GM19395 (cell line): ENCODE measurements around the gene CCNJL.
A peak's percentile ranks its signal among the peaks of the same experiment; 100 is the strongest.
"Not testable (repeated sequence)": the region's sequence is repeated elsewhere in the genome, so short reads cannot be mapped to it uniquely, and the experiment has no call there.

ENCODE experiments used
- ATAC-seq: cut with Tn5 transposase; IDR thresholded peaks from one replicate; pipeline ENCODE4 v1.9.1; 2021; ENCODE audit warnings: mild to moderate bottlenecking, moderate library complexity; ENCODE audit not compliant: unreplicated experiment

The CCNJL gene

DNA sequence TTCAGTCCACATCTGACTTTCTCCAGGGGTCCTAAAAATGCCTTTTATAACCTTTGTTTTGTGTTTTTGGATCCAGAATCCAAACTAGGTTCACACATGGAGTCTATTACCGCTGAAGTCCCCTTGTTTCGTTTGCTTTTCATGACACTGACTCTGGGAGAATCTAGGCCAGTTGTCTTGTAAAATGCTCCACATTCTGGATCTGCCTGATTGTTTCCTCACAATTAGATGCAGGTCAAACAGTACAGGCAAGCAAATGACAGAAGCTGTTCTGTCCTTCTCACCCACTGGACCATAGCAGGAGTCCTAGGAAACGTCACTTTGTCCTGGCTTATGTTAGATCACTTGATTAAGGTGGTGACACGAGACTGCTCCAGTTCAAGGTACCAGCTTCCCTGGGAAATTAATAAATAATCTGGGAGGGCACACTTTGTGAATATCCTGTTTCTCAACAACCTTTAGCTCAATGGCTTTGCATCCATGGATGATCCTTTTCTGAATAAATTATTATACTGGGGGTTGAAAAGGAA lies 49.0 kb downstream of the CCNJL start:
- no peak for ATAC-seq

DNA sequence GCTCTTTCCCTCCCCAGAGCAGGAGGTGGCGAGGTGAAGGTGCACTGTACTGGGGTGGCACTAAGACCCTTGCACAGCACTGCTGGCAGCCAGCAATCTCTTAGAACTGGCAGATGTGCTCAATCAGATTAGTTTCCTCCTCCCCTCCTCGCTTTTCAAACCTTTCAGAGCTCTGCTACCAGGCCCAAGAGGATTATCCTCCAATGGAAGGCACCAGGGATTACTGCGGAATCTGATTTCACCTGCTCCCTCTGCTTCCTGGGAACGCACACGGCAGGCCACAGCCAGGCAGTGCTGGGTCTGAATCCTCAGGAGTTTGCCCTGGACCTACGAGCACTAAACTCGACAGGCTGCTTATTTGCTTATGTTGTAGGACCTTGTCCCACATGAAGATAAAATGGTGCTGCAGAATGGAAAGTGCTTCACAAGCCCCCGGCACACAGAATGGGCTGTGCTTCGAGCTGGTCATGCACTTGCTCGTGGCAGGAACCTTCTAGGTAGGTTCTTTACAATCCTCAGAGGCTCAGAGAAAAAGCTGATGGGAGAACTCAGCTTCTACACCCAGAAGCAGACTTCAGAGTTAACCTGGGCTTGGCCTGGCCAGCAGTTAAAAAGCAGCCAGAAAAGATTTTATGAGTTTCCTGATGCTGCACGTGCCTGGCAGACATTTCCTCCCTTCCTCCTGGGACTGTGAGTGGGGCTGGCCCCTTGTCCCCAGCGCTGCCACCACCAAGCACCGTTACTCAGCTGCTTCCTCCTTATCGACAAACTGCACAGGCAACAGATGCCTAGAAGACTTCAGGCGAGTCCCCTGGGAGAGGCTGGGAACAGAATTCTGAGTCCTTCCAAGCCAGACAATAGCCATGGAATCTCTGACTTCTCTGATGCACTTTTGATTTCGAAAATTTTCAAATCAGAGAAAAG lies 50.0 kb downstream of the CCNJL start:
- ATAC-seq: no peak

DNA sequence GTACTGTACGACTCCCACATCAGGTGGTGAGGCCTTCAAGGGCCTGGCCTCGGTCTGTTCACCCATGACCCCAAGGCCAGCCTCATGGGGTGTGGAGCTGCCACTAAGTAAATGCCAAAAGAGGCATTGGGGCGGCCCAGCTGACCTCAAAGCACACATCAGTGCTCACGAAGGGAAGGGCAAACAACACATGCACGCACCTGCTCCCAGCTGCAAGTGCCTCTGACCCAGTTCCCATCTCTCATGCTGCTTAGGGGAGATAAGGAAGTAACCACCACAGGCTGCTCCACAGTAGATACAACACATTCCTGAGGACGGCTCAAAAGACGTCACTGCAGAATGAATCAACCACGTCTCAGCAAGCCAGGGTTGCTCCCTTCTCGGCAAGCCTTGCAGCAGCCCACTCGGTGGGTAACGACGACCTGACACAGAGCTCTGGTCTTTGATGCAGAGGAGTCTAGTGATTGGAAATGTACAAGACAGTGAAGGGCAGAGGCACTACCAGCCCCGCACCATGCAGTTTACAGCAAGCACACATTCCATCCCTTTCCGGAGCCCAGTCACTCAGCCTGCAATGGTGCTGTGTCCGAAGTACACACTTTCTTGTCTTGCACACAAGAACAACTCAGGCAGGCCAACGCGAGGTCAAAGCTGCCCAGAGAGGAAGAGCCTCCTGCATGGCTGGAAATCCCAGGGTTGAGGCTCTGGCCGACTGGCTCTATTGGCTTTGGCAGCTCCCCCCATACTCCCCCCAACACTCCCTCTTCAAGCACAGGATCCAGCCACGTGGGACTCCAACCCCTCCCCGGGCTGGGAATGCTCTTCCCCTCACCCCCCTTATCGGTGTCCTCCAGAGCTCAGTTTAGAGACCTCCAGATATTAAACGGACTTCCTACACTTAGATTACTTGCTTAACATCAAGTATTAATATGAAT lies 51.2 kb downstream of the CCNJL start:
- ATAC-seq: peak; percentile 61

DNA sequence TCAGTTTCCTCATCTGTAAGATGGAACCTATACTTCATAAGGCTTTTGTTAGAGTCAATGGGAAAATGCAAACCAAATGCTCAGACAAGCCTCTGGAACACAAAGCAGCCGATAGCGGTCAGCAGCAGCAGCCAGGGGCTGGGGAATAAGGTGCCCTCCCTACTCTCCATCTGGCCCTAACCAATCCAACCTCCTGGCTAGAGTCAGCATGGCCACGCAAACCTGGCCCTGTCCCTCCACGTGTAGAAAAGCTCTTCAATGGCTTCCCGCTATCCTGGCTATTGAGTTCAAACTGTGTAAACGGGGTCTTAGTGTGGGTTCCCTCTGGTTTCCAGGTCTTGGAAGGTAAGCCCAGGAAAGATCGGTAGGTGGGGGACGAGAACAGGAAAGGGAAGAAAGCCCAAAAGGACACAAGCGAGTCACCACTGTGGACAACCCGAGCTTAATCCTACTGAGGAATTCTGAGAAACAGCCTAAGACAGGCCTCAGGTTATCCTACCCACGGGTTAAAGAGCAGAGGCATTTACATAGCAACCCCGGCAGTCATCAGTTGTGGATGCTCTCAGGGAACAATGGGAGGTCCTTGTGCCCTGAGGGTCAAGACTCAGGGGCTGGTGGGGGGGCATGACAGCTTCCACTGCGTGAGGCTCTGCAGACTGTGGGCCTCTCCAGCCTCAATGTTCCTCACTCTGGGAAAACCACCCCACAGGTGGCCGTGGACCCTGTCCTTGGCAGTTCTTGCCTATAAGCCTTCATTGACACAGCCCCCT lies 52.2 kb downstream of the CCNJL start:
- ATAC-seq: no peak

DNA sequence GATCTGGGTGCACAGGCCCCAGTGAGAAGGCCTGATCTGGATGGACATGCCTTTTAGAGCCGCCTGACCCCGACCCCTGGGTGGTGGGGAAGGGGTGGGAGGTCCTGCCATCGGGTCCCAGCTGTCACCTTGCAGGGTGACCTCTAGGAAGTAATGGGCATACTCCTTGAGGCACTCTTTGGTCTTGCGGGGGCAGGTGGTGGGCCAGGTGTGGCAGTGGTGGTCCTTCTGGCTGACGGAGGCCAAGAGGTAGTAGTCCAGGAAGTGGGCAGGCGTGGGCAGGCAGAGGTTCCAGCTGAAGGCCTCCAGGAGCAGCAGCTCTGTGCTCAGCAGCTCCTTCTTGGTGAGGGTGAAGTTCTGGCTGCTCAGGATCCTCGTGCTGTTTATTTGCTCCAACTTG lies 53.0 kb downstream of the CCNJL start:
- no peak for ATAC-seq

DNA sequence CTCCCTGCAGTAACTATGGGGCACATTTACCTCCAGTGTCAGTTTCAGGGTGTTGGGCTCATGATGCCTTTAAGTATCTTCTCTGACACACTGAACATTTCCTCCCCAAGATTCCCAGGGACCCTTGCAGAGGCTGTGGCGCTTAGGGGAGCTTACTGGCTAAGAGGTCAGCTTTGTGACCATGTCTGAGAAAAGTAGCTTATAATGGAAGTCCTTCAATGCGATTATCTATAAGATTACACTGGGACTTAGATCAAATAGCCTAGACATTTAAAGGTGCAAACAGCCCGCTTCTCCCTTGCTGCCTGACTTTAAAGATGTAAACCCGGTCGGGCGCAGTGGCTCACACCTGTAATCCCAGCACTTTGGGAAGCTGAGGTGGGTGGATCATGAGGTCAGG lies 57.7 kb downstream of the CCNJL start:
- ATAC-seq: no peak

DNA sequence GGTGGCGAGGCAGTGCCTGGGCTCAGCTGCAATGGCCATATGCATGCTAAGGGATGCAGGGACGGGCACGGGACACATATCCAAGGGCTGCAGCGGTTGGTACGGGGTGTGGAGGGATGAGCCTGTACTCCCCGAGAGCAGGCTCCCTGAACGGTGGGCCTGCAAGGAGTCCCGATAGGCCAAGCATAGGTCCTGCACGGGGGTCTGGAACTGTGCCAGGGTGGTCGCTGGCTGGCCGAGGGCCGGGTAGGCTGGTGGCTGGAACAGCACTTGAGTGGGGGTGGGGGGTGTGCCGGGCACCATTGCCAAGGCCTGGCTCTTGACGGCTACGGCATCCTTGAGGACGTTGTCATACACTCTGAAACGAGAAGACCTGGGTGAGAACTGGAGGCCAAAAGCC lies 58.9 kb downstream of the CCNJL start:
- ATAC-seq: no peak

DNA sequence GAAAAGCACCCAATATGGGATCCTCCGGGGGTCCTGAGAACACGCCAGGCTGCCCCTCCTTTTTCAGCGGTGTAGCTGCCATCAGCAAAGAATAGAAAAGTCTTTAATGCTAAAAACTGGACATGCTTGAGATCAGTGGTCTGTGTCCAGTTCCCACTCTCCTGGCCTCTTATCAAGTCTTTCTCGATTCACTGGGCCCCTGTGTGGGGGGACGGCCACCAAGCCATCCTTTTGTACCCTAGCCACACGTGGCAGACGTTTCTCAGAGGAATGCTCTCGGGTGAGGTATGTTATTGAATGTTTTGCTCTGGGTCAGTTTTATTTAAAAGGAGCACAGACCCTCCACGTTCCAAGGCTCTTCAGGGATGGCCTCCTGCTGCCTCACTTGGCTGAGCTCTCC lies 59.4 kb downstream of the CCNJL start:
- ATAC-seq: no peak

DNA sequence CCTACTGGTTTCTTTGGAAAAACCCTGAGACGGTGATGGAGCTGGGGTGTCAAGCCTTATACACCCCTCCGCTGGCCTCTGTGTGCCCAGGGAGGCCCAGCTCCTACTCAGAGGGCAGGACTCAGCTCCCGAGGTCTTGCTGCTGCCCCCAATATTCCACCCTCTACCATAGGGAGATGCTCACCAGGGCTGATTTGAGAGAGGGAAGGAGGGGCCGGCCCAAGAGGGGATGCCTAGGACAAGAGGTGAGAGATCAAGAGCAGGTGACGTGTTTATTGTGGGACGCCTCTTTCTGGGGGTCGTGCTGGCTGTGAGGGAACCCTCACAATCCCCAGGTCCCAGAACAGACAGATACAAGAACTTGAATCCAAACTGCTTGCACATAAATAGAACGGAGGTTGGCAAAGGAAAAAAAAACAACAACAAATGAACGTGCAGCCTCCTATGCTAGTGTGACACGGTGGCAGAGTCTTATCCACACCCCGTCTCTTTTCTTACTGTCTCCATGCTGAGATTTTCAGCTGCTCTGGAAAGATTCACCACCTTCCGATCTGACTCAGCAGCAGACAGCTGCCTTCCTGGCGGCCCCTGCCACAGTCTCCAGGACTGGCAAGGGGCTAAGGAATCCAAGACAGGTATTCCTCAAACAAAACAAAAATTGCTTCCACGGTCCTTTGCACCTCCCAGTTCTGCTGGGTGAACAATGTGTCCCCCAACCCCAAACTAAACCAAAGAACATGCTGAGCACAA lies 60.8 kb downstream of the CCNJL start:
- ATAC-seq: no peak

DNA sequence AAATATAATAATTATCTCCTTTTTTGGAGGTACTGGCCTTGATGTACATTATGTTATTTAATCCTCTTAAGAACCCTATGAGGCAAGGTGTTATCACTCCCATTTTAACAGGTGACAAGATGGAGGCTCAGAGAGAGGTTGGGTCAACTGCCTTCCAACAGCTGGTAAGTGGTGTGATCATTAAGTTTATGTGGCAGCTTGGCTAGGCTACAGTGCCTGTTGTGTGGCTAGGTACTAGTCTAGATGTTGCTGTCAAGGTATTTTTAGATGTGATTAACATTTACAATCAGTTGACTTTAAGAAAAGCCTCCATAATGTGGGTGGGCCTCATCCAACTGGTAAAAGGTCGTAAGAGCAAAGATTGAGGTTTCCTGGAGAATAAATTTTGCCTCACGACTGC lies 61.5 kb downstream of the CCNJL start:
- no peak for ATAC-seq

DNA sequence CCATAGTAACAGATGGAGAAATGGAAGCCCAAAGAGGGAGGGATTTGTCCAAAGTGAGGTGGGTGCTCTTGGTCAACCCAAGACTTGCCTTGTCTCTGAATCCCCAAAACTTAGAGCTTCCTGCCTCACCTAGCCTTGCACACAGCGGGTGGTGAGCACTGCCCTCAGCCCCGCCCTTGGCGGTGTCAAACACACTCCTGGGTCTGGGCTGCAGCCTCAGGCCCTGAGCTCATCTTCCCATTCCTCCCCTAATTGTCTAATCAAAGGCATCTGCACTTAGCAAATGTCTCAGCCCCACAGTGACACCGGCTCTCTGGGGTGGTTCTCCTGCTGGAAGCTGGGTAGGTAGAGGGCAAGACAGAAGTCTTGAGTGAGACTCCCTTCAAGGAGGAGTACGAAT lies 62.1 kb downstream of the CCNJL start:
- ATAC-seq: no peak

DNA sequence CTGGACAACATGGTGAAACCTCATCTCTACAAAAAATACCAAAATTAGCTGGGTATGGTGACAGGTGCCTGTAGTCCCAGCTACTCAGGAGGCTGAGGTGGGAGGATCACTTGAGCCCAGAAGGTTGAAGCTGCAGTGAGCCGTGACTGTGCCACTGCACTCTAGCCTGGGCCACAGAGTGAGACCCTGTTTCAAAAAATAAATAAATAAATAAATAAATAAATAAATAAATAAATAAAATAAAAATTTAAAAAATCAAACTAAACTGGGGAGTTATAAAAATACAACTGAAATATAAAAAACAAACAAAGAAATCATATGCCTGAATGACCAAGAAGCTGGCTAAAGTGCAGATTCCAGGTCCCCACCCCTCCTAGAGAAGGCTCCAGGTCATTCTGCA lies 62.8 kb downstream of the CCNJL start:
- ATAC-seq: not testable (repeated sequence)

DNA sequence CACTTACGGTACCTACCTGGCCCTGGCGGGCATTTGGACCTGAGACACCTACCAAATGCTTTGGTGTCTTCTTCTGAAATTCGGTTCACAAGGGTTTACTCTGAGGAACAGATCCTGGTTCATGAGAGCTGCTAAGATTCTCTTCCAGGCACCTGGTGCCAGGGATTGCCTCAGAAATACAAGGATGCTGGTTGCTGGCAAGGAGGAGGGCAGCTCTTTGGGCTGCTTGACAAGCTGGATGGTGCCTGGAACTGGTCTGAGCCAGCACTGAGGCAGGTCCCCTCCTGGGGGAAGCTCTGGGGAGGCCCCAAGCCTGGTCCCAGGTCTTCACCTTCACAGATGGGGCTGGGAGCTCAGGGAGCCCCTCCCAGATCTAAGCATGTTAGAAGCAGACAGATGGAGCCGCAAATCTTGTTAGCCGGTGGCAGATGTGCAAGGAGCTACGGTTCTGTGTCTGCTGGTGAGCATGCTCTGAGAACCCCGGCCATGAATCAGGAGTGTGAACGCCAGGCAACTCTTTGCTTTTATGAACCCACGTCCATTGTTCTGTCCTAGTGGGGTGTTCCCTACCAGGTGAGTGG lies 66.8 kb downstream of the CCNJL start:
- ATAC-seq: no peak

DNA sequence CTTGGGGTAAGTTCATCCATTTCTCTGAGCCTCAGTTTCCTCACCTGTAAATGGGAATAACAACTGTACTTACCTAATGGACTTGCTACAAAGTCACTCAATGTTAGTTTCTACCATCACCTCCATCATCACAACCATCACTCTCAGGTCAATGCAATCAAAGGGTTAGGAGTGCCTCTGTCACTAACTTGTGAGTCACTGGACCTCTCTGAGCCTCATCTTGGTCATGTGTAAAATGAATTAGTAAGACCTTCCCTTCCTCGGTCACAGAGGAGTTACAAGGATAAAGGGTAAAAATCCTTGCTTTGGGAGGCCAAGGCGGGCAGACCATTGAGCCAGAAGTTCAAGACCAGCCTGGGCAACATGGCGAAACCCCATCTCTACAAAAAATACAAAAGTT lies 70.2 kb downstream of the CCNJL start:
- ATAC-seq: no peak

DNA sequence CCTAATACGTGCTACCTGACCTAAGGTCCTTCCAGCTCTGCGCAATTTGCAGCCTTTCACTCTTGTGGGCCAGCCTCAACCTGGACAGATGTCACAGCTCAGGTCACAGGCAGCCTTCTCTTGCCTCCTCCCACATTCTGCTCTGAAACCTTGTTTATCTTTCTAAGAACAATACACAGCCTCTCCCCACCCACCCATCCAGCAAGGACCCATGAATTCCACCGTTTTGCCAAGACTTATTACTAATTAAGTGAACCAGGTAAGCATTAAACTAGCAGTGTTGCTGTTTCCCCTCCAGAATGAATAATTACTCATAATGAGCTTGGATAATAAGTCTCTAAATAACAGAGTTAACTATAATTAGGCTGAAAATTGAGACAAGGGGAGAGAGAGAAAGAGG lies 72.0 kb downstream of the CCNJL start:
- no peak for ATAC-seq

DNA sequence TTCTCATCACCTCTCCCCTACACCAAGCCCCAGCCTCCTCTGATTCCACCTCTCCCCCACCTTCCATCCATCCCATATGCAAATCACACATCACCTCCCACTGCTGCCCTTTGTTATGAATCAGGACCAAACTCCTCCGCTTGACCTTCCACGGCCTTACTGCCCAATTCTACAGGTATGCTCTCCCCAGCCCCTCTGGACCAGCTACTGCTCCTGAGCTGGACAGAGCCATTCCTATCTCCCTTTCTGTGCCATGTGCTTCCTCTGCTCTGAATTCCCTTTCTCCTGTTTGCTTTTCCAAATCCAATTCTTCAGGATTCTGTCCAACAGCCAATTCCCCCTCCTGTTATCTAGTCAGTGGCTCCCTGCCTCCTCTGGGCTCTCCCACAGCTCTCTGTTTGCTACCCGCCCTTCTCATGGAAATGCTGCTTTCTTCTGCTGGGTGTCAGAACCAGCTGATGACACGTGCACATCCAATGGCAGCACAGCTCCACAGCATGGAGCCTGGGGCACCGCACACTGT lies 74.7 kb downstream of the CCNJL start:
- ATAC-seq: no peak

DNA sequence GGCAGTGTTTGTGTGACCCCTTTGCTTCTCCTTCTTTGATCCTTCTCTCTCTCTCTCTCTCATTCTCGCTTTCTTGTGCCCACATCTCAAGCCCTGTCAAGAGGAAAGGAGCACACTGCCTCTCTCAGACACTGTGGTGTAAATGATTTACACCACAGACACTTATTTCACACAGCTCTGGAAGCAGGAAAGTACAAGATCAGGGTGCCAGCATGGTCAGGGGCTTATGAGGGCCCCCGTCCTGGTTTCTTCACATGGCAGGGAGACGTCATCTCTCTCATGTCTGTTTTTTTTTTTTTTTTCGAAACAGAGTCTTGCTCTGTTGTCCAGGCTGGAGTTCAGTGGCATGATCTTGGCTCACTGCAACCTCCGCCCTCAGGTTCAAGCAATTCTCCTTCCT lies 76.6 kb downstream of the CCNJL start:
- no peak for ATAC-seq

DNA sequence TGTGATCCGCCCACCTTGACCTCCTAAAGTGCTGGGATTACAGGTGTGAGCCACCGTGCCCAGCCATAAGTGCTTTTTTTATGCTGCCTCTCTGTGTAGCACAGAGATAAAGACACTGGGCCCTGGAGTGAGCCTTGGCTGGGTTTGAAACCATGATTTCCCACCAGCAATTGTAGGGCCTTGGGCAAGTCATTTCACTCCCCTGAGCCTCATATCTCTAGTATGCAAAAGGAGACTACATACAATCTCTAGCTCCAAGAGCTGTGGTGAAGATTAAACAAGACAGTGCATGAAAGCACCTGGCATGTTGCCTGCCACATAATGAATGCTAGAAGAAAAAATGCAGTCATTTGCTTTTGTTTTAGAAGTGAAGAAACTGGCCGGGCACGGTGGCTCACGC lies 79.1 kb downstream of the CCNJL start:
- no peak for ATAC-seq

DNA sequence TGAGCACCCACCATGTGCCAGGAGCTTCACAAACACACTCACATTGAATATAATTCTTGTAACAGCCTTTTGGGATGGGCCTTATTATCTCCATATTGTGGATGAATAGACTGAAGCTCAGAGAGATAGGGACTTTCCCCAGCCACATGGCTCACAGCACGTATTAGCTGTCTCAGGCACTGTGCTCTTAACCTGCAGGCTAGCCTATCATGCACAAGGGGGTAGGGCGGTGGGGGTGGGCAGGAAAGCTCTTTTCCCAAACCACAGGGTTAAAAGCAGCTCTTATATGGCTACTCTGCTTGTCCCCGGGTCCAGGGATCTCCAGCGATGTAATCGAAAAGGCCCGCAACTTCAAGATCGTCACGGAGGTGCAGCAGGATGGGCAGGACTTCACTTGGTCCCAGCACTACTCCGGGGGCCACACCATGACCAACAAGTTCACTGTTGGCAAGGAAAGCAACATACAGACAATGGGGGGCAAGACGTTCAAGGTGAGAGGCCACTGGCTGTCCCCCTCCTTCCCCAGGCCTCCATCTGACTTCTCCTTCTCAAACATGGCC lies 80.5 kb downstream of the CCNJL start:
- peak; percentile 43 for ATAC-seq
